ENCODE results near the gene WLS. TPM values are rescaled to one million over a fixed set of nuclear protein-coding genes. Genes with fewer than 3 reads are reported as not detected.
"Not testable (repeated sequence)": the region's sequence is repeated elsewhere in the genome, so short reads cannot be mapped to it uniquely, and the experiment has no call there.

The WLS gene
- total RNA-seq, result not detected

DNA sequence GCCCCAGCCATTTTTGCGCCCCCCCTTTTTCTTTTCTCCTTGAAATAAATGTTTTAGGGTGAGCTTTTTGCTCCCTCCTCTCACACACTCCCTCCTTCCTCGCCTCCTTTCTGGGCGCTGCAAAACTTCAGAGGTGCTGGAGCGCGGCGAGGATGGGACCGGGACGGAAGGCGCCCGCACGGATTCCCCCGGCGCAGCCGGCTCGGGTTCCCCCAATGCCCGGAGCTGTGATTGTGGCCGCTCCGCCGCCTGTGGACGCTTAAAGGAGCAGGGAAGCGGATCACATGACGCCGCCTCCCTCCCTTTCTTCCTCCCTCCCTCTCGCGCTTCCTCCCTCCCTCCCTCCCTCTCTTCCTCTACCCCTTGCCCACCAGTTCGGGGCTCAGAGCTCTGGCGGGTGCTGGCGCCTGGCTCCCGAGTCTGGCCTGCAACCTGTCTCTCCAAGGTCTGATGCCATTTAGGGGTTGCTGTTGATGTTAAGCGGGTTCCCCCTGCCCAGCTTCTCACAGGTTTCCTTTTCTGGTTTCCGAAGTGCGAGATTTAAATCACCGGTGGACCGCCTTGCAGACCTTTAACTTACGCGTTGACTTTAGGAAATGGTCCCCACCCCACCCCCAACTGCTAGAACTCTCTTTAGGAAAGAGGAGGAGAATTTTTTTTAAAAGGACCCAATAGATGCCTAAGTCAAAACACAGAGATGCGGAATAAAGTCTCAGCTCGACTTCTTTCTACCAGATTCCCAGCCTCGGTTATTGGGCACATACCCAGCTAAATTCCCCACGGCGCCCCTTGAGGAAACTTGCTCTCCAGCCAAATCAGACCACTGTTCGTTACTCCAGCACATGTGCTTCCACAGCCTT lies at the start of gene WLS:
Gene WLS (minus strand): TSS at position 235 of the 860 bp plus-strand sequence. CDS start 224 bp downstream, at position 11.
- ATAC-seq, result no peak
- Mint-ChIP-seq H3K4me3 (no peak within 1 kb of the TSS), H3K4me1 (ENCODE audit: low read depth in 2 of 2) (peaks cover 0 to 9% of the 10 kb centered on the region in 2 donors), H3K27me3 (peaks cover 31 to 45% of the 10 kb centered on the region in 2 donors), H3K27ac (no peak within 1 kb of the TSS), H3K36me3 (peaks cover 4% of the 10 kb centered on the region), H3K9me3 (no peaks in the 10 kb centered on the region)
- DNase-seq (ENCODE audit: low spot score), result no peak

DNA sequence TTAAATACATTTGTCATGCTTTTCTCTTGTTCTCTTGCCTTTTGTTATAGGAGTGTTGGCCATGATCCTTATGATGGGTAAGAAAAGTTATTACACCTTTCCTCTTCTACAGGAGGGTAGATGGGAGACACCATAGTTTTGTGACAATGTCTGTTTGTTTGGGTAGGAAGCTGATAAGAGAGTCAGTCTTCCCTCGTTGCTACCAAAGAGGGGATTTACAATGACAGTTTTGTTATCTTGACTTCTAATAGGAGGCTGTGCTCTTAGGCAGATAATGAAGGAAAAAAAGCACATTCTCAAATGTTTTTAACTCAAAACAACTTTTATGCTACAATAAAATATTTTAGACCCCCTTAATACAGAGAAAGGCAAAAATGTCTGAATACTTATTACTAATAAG lies 48.0 kb upstream of the WLS start:
- Mint-ChIP-seq H3K4me3 (no peak overlapping the region), H3K4me1 (ENCODE audit: low read depth in 2 of 2) (no peaks in the 10 kb centered on the region), H3K27me3 (no peaks in the 10 kb centered on the region), H3K27ac (no peak overlapping the region), H3K36me3 (no peaks in the 10 kb centered on the region), H3K9me3 (peaks cover 3% of the 10 kb centered on the region)
- no peak for DNase-seq (ENCODE audit: low spot score)
- no peak for ATAC-seq

DNA sequence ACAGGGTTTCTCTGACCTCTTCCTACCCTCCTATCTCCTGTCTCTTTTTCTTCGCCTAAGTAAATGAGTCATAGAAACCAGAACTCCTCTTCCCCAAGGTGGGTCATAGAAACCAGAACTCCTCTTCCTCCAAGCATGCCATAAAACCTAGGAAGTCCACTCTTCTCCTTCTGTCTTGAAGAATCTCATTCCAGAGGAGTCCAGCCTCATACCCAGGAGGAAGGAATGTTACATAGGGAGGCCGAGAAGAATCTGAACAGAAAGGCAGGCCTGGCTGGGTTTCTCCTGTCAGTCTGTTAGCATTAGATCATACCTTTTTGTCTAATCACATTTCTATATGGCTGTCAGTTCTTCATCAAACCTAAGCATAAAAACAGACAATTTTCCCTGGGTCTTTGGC lies 47.5 kb upstream of the WLS start:
- H3K27ac Mint-ChIP-seq, result no peak overlapping the region
- ATAC-seq, result no peak
- no peaks in the 10 kb centered on the region for H3K4me1 Mint-ChIP-seq (ENCODE audit: low read depth in 2 of 2)
- peaks cover 3% of the 10 kb centered on the region for H3K9me3 Mint-ChIP-seq
- H3K36me3 Mint-ChIP-seq, result no peaks in the 10 kb centered on the region
- DNase-seq (ENCODE audit: low spot score), result no peak
- no peak overlapping the region for H3K4me3 Mint-ChIP-seq
- no peaks in the 10 kb centered on the region for H3K27me3 Mint-ChIP-seq

DNA sequence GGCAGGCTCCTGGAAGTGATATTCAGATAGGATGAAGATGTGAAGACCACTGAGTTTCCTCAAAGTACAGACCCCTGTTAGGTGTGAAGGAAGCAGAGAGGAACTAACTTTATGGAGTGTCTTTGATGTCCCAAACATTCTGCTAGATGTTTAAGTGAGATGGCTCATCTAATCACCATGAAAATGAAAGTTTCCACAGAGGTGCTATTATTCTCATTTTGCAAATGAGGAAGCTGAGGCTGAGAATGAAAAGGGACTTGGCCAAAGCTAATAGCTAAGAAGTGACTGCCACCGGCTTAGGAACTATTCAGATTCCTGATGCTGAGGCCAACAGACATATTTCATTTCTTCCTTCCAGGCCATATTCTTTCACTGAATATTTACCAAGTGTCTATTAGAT lies 45.9 kb upstream of the WLS start:
- no peak for DNase-seq (ENCODE audit: low spot score)

DNA sequence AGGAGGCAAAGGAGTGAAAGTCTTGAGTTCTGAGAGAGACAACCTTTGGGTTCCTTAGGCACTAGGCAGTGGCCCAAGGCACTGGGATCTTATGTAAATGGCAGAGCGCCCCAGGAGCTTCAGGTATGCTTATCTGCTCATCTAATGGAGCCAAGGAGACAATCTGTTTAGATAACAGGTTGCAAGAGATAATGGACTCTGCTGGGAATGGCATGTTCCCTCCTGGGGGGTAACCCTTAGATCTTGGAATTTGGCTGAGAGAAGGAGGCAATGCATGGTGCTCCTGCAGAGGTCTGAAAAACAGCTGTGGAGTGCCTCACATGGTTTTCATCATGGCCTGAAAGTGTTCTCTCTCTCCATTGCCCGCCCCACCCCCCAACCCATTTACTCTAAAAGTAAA lies 44.1 kb upstream of the WLS start:
- H3K9me3 Mint-ChIP-seq, result no peaks in the 10 kb centered on the region
- no peak for ATAC-seq
- no peak overlapping the region for H3K4me3 Mint-ChIP-seq

More for the DNA sequence above, 45.9 kb upstream of the WLS start:
- no peak overlapping the region for H3K27ac Mint-ChIP-seq
- no peak overlapping the region for H3K4me3 Mint-ChIP-seq
- no peaks in the 10 kb centered on the region for H3K27me3 Mint-ChIP-seq
- peaks cover 3% of the 10 kb centered on the region for H3K9me3 Mint-ChIP-seq
- no peak for ATAC-seq
- H3K4me1 Mint-ChIP-seq (ENCODE audit: low read depth in 2 of 2), result no peaks in the 10 kb centered on the region
- no peaks in the 10 kb centered on the region for H3K36me3 Mint-ChIP-seq

DNA sequence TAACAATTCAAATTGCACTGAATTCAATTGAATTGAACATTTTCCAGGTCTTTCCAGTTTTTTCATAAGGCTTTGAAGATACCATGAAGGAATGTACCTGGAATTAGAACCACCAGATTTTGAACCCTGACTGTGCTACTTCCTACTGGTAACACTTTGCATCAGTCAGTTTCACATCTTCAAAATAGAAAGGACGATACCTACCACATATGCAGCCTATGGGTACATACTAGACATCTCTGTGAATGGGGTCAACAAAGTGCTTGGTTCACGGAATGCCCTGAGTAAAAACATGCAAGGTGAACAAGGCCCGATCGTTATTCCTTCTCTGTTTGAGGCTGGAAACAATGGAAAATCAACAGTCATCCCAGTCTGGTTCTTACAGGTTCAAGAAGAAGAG lies 41.2 kb upstream of the WLS start:
- Mint-ChIP-seq H3K4me3 (no peak overlapping the region), H3K4me1 (ENCODE audit: low read depth in 2 of 2) (no peaks in the 10 kb centered on the region), H3K27me3 (no peaks in the 10 kb centered on the region), H3K9me3 (no peaks in the 10 kb centered on the region), H3K36me3 (no peaks in the 10 kb centered on the region), H3K27ac (no peak overlapping the region)
- no peak for ATAC-seq
- no peak for DNase-seq (ENCODE audit: low spot score)

More for the DNA sequence above, 44.1 kb upstream of the WLS start:
- Mint-ChIP-seq H3K36me3 (no peaks in the 10 kb centered on the region), H3K4me1 (ENCODE audit: low read depth in 2 of 2) (no peaks in the 10 kb centered on the region), H3K27me3 (no peaks in the 10 kb centered on the region), H3K27ac (no peak overlapping the region)
- DNase-seq (ENCODE audit: low spot score), result no peak

DNA sequence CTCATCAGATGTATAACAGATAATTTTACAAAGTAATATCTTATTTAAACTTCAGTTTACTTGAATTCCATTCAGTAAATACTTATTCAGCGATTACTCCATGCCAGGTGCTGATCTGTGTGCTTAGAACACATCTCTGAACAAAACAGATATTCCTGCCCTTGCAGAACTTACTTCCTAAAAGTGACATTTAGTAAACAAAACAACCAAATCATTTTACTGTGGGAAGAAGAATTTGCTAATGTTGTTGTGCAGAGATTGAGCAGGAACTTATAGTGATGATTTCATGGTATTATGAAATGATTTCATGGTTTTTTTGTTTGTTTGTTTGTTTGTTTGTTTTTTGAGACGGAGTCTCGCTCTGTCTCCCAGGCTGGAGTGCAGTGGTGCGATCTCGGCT lies 39.3 kb upstream of the WLS start:
- no peaks in the 10 kb centered on the region for H3K36me3 Mint-ChIP-seq
- no peak overlapping the region for H3K4me3 Mint-ChIP-seq
- no peaks in the 10 kb centered on the region for H3K27me3 Mint-ChIP-seq
- H3K9me3 Mint-ChIP-seq, result peaks cover 3% of the 10 kb centered on the region
- DNase-seq (ENCODE audit: low spot score) (no peak), ATAC-seq (no peak)
- H3K4me1 Mint-ChIP-seq (ENCODE audit: low read depth in 2 of 2), result no peaks in the 10 kb centered on the region
- no peak overlapping the region for H3K27ac Mint-ChIP-seq

DNA sequence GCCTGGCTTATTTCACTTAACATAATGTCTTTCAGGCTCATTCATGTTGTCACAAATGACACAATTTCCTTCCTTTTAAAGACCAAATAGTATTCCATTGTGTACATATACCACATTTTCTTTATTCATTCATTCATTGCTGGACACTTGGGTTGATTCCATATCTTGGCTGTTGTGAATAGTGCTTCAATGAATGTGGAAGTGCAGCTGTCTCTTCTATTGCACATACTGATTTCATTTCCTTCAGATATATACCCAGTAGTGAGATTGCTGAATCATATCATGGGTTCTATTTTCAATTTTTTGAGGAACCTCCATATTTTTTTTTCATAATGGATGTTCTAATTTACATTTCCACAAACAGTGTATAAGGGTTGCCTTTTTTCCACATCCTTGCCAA lies 38.6 kb upstream of the WLS start:
- H3K36me3 Mint-ChIP-seq, result no peaks in the 10 kb centered on the region
- no peak for DNase-seq (ENCODE audit: low spot score)
- H3K4me3 Mint-ChIP-seq, result no peak overlapping the region
- H3K4me1 Mint-ChIP-seq (ENCODE audit: low read depth in 2 of 2), result no peaks in the 10 kb centered on the region
- no peak overlapping the region for H3K27ac Mint-ChIP-seq
- H3K27me3 Mint-ChIP-seq, result no peaks in the 10 kb centered on the region
- H3K9me3 Mint-ChIP-seq, result peaks cover 3% of the 10 kb centered on the region
- no peak for ATAC-seq

DNA sequence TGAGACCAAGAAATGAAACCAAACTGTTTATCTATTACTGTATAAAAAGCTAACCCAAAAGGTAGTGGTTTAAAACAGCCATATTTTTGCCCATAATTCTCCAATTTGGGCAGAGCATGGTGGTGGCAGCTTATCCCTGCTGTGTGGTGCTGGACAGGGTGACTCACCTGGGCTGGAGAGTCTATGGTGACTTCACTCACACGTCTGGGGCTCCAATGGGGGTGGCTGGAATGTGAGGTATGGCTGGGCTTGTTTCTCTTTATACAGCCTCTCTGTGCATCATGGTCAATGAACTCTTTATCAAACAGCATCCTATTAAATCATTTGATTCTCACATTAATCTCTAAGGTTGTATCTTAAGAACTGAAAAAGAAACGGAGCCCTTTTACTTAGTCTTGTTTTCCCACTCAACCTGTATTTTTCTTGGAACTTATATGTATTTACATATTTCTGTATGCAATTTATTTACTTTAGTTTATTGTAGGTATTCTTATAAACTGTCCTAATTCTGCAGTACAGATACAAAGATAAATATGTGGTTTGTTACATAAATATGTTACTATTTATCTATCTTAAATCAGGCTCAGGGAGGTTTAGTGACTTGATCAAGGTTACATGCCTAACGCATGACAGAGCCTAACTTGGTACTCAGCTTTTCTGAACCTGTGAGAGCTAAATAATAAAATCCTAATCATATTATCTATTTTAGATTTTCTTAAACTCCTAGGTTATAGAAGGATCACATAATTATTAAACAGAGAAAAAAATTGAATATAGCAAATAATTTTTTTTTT lies 37.5 kb upstream of the WLS start:
- H3K27ac Mint-ChIP-seq, result no peak overlapping the region
- H3K36me3 Mint-ChIP-seq, result no peaks in the 10 kb centered on the region
- H3K27me3 Mint-ChIP-seq, result no peaks in the 10 kb centered on the region
- H3K9me3 Mint-ChIP-seq, result peaks cover 3% of the 10 kb centered on the region
- no peaks in the 10 kb centered on the region for H3K4me1 Mint-ChIP-seq (ENCODE audit: low read depth in 2 of 2)
- ATAC-seq, result no peak
- no peak overlapping the region for H3K4me3 Mint-ChIP-seq
- DNase-seq (ENCODE audit: low spot score), result no peak

DNA sequence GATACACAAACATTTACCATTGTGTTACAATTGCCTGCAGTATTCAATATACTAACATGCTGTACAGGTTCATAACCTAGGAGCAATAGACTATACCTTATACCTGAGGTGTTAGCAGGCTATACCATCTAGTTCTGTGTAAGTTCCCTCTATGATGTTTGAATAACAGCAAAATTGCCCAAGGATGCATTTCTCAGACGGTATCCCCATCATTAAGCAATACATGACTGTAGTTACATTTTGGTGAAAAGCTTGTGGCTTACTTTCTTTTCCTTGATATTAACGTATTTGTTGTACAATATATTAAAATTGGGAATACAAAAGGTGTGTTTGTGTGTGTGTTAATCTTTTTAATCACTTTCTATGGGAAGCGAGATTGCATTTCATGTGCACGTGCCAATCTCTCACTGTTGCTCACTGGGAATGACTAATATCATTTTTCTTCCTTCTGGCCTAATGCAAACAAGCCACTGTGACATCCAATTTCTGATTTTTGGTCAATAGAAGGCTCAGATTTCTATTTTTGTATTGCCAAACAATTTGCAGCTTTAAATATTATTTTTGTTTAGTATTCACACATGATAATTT lies 36.7 kb upstream of the WLS start:
- peaks cover 3% of the 10 kb centered on the region for H3K9me3 Mint-ChIP-seq
- no peaks in the 10 kb centered on the region for H3K4me1 Mint-ChIP-seq (ENCODE audit: low read depth in 2 of 2)
- H3K27me3 Mint-ChIP-seq, result no peaks in the 10 kb centered on the region
- H3K27ac Mint-ChIP-seq, result no peak overlapping the region
- ATAC-seq (no peak), DNase-seq (ENCODE audit: low spot score) (no peak)
- H3K36me3 Mint-ChIP-seq, result no peaks in the 10 kb centered on the region
- H3K4me3 Mint-ChIP-seq, result no peak overlapping the region

DNA sequence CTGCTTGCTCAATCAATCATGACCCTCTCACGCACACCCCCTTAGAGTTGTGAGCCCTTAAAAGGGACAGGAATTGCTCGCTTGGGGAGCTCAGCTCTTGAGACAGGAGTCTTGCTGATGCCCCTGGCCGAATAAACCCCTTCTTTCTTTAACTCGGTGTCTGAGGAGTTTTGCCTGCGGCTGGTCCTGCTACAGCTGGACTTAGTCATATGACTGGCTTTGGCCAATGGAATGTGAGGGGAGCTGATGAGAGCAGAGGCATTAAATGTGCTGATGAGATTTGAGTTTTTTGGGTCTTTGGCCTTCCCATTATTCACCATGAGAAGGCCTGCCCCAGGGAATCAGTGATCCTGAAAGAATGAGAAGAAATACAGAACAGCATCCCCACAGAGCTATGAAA lies 24.5 kb upstream of the WLS start:
- not testable (repeated sequence) for ATAC-seq; H3K27ac Mint-ChIP-seq; H3K27me3 Mint-ChIP-seq; H3K4me3 Mint-ChIP-seq; DNase-seq (ENCODE audit: low spot score); H3K4me1 Mint-ChIP-seq (ENCODE audit: low read depth in 2 of 2); H3K36me3 Mint-ChIP-seq
- peaks cover 15% of the 10 kb centered on the region for H3K9me3 Mint-ChIP-seq

DNA sequence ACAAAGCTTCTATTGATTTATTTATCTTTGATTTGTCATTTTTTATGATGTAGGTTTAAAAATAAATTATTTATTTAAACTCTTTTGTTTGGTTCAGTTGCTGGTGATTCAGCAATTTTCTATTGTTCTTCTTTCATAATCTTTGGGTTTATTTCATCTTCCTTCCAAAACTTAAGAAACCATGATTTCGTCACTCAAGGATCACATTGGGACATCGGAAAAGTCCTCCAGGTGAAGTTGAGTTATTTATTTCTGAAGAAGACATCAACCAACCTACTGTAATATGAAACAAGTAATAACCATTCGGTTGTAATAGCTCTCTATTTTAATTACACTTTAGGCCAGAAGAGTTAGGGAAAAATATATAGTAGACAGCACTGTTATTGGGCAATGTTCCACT lies 23.0 kb upstream of the WLS start:
- DNase-seq (ENCODE audit: low spot score) (no peak), ATAC-seq (no peak)
- Mint-ChIP-seq H3K9me3 (peaks cover 15% of the 10 kb centered on the region), H3K36me3 (peaks cover 4% of the 10 kb centered on the region), H3K27me3 (peaks cover 0 to 2% of the 10 kb centered on the region in 2 donors), H3K4me1 (ENCODE audit: low read depth in 2 of 2) (no peaks in the 10 kb centered on the region), H3K4me3 (no peak overlapping the region), H3K27ac (no peak overlapping the region)

DNA sequence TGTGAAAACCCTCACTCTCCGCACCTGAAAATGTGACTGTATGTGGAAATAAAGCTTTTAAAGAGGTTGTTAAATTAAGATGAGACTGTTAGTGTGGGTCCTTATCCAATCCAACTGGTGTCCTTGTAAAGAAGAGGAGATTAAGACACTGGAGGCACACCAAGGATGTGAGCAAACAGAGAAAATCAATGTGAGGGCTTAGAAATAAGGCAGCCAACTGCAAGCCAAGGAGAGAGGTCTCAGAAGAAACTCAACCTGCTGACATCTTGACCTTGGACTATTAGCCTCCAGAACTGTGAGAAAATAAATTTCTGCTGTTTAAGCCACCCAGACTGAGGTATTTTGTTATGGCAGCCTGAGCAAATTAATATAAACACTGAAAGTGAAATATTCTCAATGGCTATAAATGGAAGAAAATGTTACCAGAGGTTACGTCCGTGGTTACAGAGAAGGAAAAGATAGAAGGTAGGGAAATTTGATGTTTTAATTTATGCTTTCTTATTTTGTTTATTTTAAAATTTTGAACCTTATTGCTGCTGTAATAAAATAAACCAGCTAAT lies 22.4 kb upstream of the WLS start:
- no peak overlapping the region for H3K4me3 Mint-ChIP-seq
- H3K27ac Mint-ChIP-seq, result no peak overlapping the region
- DNase-seq (ENCODE audit: low spot score) (no peak), ATAC-seq (no peak)
- peaks cover 4% of the 10 kb centered on the region for H3K36me3 Mint-ChIP-seq
- peaks cover 15% of the 10 kb centered on the region for H3K9me3 Mint-ChIP-seq
- no peaks in the 10 kb centered on the region for H3K4me1 Mint-ChIP-seq (ENCODE audit: low read depth in 2 of 2)
- H3K27me3 Mint-ChIP-seq, result peaks cover 0 to 2% of the 10 kb centered on the region in 2 donors

DNA sequence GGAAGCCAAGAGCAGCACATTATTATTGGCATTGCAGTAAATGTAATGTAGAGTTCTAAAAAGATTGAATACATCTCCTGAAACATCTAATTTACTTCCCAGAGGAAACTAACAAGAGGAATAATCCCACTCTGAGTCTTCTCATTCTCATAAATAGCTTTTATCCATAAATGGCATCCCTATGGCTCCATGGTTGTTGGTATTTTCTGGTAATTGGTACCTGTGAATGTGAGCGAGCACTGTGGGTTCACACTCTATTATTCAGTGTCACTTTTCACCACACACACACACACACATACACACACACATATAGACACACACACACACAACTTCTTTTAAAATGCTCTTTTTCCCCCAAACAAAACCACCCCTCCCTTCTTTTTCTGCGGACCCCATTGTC lies 4.7 kb upstream of the WLS start:
- Mint-ChIP-seq H3K27me3 (peaks cover 14 to 25% of the 10 kb centered on the region in 2 donors), H3K27ac (no peak overlapping the region), H3K4me1 (ENCODE audit: low read depth in 2 of 2) (peaks cover 0 to 7% of the 10 kb centered on the region in 2 donors), H3K36me3 (peaks cover 4% of the 10 kb centered on the region), H3K4me3 (no peak overlapping the region), H3K9me3 (peaks cover 5% of the 10 kb centered on the region)
- DNase-seq (ENCODE audit: low spot score), result no peak
- no peak for ATAC-seq

All from natural killer cell treated with Interleukin-12 subunit alpha and Interleukin-12 subunit beta and Interleukin-15 and Interleukin-18, amount 100 ng/mL, for 72 hours (primary cell).